ENCODE data around the gene CCNT2.
"Not testable (repeated sequence)": the region's sequence is repeated elsewhere in the genome, so short reads cannot be mapped to it uniquely, and the experiment has no call there.

The CCNT2 gene

GRCh38 chr2:134967166-134967565 lies 48.5 kb downstream of the CCNT2 start:
- H3K27me3 ChIP-seq (ENCODE audit: control insufficient read depth in 2 of 2, insufficient read depth in 2 of 2, low read length in 2 of 2); H3K4me1 ChIP-seq (ENCODE audit: control insufficient read depth in 2 of 2, insufficient read depth in 2 of 2, low read length in 2 of 2); H3K27ac ChIP-seq (ENCODE audit: low read depth in 2 of 2, low read length in 2 of 2); H3K4me3 ChIP-seq (ENCODE audit: low read length in 2 of 2); H3K9ac ChIP-seq (ENCODE audit: low read depth in 1 of 2, low read length in 2 of 2); H3K36me3 ChIP-seq (ENCODE audit: control insufficient read depth in 2 of 2, insufficient read depth in 2 of 2, low read length in 2 of 2); H3K9me3 ChIP-seq (ENCODE audit: control insufficient read depth in 2 of 2, low read length in 2 of 2): not testable (repeated sequence)

DNA sequence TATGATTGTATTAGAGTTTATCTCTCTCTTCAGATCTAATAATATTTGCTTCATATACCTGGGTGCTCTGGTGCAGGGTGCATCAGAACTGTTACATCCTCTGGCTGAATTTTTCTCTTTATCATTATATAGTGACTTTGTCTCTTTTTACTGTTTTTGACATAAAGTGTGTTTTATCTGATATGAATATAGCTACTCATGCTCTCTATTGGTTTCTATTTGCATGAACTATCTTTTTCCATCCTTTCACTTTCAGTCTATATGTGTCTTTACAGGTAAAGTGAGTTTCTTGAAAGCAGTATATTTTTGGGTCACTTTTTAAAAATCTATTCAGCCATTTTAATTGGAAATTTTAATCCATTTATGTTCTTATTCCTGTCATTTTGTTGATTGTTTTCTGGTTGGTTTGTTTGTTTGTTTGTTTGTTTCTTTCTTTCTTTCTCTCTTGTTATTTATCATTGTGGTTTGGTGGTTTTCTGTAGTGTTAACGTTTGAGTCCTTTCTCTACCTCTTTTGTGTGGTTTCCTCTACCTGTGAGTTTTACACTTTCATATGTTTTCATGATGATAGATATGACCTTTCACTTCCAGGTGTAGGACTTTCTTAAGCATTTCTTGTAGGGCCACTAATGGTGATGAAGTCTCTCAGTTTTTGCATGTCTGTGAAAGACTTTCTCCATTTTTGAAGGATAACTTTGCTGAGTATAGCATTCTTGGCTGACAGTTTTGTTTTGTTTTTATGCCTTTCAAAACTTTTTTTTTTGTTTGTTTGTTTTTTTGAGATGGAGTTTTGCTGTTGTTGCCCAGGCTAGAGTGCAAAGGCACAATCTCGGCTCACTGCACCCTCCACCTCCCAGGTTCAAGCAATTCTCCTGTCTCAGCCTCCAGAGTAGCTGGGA lies 54.9 kb downstream of the CCNT2 start:
- Histone ChIP-seq H3K9ac (ENCODE audit: low read depth in 1 of 2, low read length in 2 of 2) (no peak overlapping the region), H3K4me3 (ENCODE audit: low read length in 2 of 2) (no peak overlapping the region), H3K36me3 (ENCODE audit: control insufficient read depth in 2 of 2, insufficient read depth in 2 of 2, low read length in 2 of 2) (no peaks in the 10 kb centered on the region), H3K9me3 (ENCODE audit: control insufficient read depth in 2 of 2, low read length in 2 of 2) (peaks cover 0 to 7% of the 10 kb centered on the region in 2 donors), H3K4me1 (ENCODE audit: control insufficient read depth in 2 of 2, insufficient read depth in 2 of 2, low read length in 2 of 2) (no peaks in the 10 kb centered on the region), H3K27me3 (ENCODE audit: control insufficient read depth in 2 of 2, insufficient read depth in 2 of 2, low read length in 2 of 2) (no peaks in the 10 kb centered on the region), H3K27ac (ENCODE audit: low read depth in 2 of 2, low read length in 2 of 2) (no peak overlapping the region)

DNA sequence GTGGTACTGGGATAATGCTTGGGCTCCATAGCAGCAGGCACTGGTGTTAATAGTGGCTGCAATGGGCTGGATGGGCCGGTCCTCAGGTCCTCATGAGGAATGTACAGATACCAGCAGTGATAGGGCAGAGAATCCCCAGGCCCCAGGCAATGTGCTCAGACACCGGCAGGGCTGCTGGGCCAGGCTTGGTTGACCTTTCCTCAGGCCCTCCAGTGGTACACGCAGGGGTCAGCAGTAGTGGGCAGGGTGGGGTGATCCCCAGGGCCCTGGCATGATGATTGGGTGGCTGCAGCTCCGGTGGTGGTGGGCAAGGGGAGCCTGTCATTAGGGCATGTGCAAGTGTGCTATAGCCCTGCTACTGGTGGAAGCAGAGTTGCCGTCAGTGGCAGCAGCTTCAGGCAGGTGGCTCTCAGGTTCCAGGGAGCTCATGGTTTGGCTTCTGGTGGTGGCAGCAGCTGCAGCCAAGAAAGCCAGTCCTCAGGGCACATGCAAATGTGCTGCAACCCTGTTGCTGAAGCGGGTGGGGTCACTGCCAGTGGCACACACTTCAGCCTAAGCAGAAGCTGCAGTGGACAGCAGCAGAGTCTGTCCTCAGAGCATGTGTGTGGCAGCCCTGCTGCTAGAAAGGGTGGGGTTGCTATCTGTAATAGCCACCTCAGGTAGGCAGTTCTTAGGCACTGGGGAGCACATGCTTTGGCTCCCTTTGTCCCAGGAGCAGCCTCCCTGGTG lies 56.8 kb downstream of the CCNT2 start:
- Histone ChIP-seq H3K9ac (ENCODE audit: low read depth in 1 of 2, low read length in 2 of 2) (no peak overlapping the region), H3K27me3 (ENCODE audit: control insufficient read depth in 2 of 2, insufficient read depth in 2 of 2, low read length in 2 of 2) (no peaks in the 10 kb centered on the region), H3K27ac (ENCODE audit: low read depth in 2 of 2, low read length in 2 of 2) (peak overlapping the region in 1 of 2 donors; percentile 16), H3K9me3 (ENCODE audit: control insufficient read depth in 2 of 2, low read length in 2 of 2) (peaks cover 0 to 7% of the 10 kb centered on the region in 2 donors), H3K4me3 (ENCODE audit: low read length in 2 of 2) (peak overlapping the region in 1 of 2 donors; percentile 10), H3K36me3 (ENCODE audit: control insufficient read depth in 2 of 2, insufficient read depth in 2 of 2, low read length in 2 of 2) (no peaks in the 10 kb centered on the region), H3K4me1 (ENCODE audit: control insufficient read depth in 2 of 2, insufficient read depth in 2 of 2, low read length in 2 of 2) (peaks cover 0 to 5% of the 10 kb centered on the region in 2 donors)

DNA sequence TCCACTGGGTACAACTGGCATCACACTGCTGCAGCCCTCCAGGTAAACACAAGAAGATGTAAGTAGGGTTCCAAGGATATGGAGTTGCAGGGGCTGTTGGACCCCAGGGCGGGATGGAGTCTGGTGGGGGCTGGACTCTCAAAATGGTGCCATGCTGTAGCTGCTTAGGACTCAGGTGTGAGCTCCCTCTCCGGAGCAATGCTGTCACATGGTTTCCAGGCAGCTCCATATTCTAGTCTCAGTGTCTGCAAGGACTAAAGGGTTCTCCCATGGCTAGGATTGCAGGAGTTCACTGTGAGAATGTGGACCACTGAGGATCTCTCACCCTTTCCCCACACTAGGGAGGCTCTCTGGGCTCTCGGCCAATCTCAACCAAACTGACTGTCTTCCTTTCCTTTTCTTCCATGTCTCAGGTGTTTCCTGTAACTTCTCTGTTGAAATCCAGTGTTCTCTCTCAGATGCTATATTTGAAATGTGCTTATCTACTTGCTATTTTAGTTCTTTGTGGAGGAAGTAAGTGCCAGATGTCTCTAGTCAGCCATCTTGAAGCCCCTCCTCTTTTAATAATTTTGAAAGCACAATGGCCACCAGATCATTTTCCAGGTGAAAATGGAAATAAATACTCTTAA lies 57.6 kb downstream of the CCNT2 start:
- Histone ChIP-seq H3K36me3 (ENCODE audit: control insufficient read depth in 2 of 2, insufficient read depth in 2 of 2, low read length in 2 of 2) (no peaks in the 10 kb centered on the region), H3K9me3 (ENCODE audit: control insufficient read depth in 2 of 2, low read length in 2 of 2) (peaks cover 0 to 7% of the 10 kb centered on the region in 2 donors), H3K4me3 (ENCODE audit: low read length in 2 of 2) (peak overlapping the region in 1 of 2 donors; percentile 10), H3K27ac (ENCODE audit: low read depth in 2 of 2, low read length in 2 of 2) (peak overlapping the region in 1 of 2 donors; percentile 16), H3K27me3 (ENCODE audit: control insufficient read depth in 2 of 2, insufficient read depth in 2 of 2, low read length in 2 of 2) (no peaks in the 10 kb centered on the region), H3K4me1 (ENCODE audit: control insufficient read depth in 2 of 2, insufficient read depth in 2 of 2, low read length in 2 of 2) (peaks cover 0 to 5% of the 10 kb centered on the region in 2 donors), H3K9ac (ENCODE audit: low read depth in 1 of 2, low read length in 2 of 2) (no peak overlapping the region)

GRCh38 chr2:134977104-134977503 lies 58.5 kb downstream of the CCNT2 start:
- H3K36me3 ChIP-seq (ENCODE audit: control insufficient read depth in 2 of 2, insufficient read depth in 2 of 2, low read length in 2 of 2); H3K9me3 ChIP-seq (ENCODE audit: control insufficient read depth in 2 of 2, low read length in 2 of 2); H3K9ac ChIP-seq (ENCODE audit: low read depth in 1 of 2, low read length in 2 of 2); H3K27me3 ChIP-seq (ENCODE audit: control insufficient read depth in 2 of 2, insufficient read depth in 2 of 2, low read length in 2 of 2); H3K4me1 ChIP-seq (ENCODE audit: control insufficient read depth in 2 of 2, insufficient read depth in 2 of 2, low read length in 2 of 2); H3K27ac ChIP-seq (ENCODE audit: low read depth in 2 of 2, low read length in 2 of 2); H3K4me3 ChIP-seq (ENCODE audit: low read length in 2 of 2): not testable (repeated sequence)

- Histone ChIP-seq H3K27me3 (ENCODE audit: control insufficient read depth in 2 of 2, insufficient read depth in 2 of 2, low read length in 2 of 2) (no peaks in the 10 kb centered on the region), H3K9ac (ENCODE audit: low read depth in 1 of 2, low read length in 2 of 2) (no peak overlapping the region), H3K27ac (ENCODE audit: low read depth in 2 of 2, low read length in 2 of 2) (no peak overlapping the region), H3K36me3 (ENCODE audit: control insufficient read depth in 2 of 2, insufficient read depth in 2 of 2, low read length in 2 of 2) (no peaks in the 10 kb centered on the region), H3K4me3 (ENCODE audit: low read length in 2 of 2) (no peak overlapping the region), H3K9me3 (ENCODE audit: control insufficient read depth in 2 of 2, low read length in 2 of 2) (peaks cover 0 to 5% of the 10 kb centered on the region in 2 donors), H3K4me1 (ENCODE audit: control insufficient read depth in 2 of 2, insufficient read depth in 2 of 2, low read length in 2 of 2) (peaks cover 0 to 5% of the 10 kb centered on the region in 2 donors)
These were observed 60.6 kb downstream of the CCNT2 start for GRCh38 chr2:134979221-134979620.

GRCh38 chr2:134980639-134981038 lies 62.0 kb downstream of the CCNT2 start:
- Histone ChIP-seq H3K27ac (ENCODE audit: low read depth in 2 of 2, low read length in 2 of 2) (no peak overlapping the region), H3K4me1 (ENCODE audit: control insufficient read depth in 2 of 2, insufficient read depth in 2 of 2, low read length in 2 of 2) (peaks cover 0 to 5% of the 10 kb centered on the region in 2 donors), H3K9ac (ENCODE audit: low read depth in 1 of 2, low read length in 2 of 2) (no peak overlapping the region), H3K9me3 (ENCODE audit: control insufficient read depth in 2 of 2, low read length in 2 of 2) (no peaks in the 10 kb centered on the region), H3K27me3 (ENCODE audit: control insufficient read depth in 2 of 2, insufficient read depth in 2 of 2, low read length in 2 of 2) (no peaks in the 10 kb centered on the region), H3K4me3 (ENCODE audit: low read length in 2 of 2) (no peak overlapping the region), H3K36me3 (ENCODE audit: control insufficient read depth in 2 of 2, insufficient read depth in 2 of 2, low read length in 2 of 2) (no peaks in the 10 kb centered on the region)

DNA sequence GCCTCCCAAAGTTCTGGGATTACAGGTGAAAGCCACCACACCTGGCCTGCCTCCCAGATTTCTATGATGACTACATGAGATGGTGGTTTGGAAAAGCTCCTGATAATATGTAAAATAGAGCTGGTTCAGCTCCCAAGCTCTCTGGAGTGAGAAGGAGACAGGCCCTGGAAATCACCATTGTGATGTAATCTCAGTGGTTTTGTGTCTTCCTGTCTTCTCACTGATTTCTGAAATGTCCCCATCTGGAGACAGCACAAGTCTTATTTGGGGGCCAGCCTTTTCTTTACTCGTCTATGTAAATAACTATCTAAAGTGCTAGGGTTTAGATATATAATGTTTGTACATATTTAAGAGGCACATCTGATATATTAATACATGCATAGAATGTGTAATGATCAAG lies 64.0 kb downstream of the CCNT2 start:
- Histone ChIP-seq H3K27me3 (ENCODE audit: control insufficient read depth in 2 of 2, insufficient read depth in 2 of 2, low read length in 2 of 2) (no peaks in the 10 kb centered on the region), H3K4me3 (ENCODE audit: low read length in 2 of 2) (no peak overlapping the region), H3K27ac (ENCODE audit: low read depth in 2 of 2, low read length in 2 of 2) (no peak overlapping the region), H3K9me3 (ENCODE audit: control insufficient read depth in 2 of 2, low read length in 2 of 2) (no peaks in the 10 kb centered on the region), H3K4me1 (ENCODE audit: control insufficient read depth in 2 of 2, insufficient read depth in 2 of 2, low read length in 2 of 2) (peaks cover 0 to 5% of the 10 kb centered on the region in 2 donors), H3K36me3 (ENCODE audit: control insufficient read depth in 2 of 2, insufficient read depth in 2 of 2, low read length in 2 of 2) (no peaks in the 10 kb centered on the region), H3K9ac (ENCODE audit: low read depth in 1 of 2, low read length in 2 of 2) (no peak overlapping the region)

DNA sequence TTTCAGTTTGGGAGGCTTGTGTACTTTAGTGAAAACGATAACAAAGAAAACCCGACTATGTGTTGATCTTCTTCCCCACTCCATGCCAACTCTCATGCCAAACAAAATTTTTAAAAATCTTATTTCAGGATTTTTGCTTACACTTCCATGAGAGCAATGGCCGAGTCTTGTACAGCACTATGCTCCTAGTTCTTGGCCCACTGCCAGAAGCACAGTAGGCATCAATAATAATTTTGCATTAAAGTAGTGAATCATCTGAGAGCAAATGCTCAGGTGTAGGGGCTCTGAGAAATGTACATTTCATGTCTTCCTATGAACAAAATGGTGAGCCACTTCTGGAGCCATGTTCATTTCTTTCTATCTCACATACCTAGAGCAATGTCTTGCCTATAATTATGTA lies 66.4 kb downstream of the CCNT2 start:
- Histone ChIP-seq H3K9ac (ENCODE audit: low read depth in 1 of 2, low read length in 2 of 2) (no peak overlapping the region), H3K36me3 (ENCODE audit: control insufficient read depth in 2 of 2, insufficient read depth in 2 of 2, low read length in 2 of 2) (no peaks in the 10 kb centered on the region), H3K27me3 (ENCODE audit: control insufficient read depth in 2 of 2, insufficient read depth in 2 of 2, low read length in 2 of 2) (no peaks in the 10 kb centered on the region), H3K9me3 (ENCODE audit: control insufficient read depth in 2 of 2, low read length in 2 of 2) (no peaks in the 10 kb centered on the region), H3K27ac (ENCODE audit: low read depth in 2 of 2, low read length in 2 of 2) (no peak overlapping the region), H3K4me1 (ENCODE audit: control insufficient read depth in 2 of 2, insufficient read depth in 2 of 2, low read length in 2 of 2) (no peaks in the 10 kb centered on the region), H3K4me3 (ENCODE audit: low read length in 2 of 2) (no peak overlapping the region)

All from mucosa of rectum (tissue), 2 donors.